H9 (cell line): ENCODE results near the gene ZNF688. TPM values are rescaled to one million over a fixed set of nuclear protein-coding genes. Genes with fewer than 3 reads are reported as not detected.

Source experiments
- DNase-seq: peaks from one replicate; pipeline ENCODE4 v3.0.0-alpha.2; 2017
- H2AFZ ChIP-seq: one replicate; pipeline ENCODE4 v1.6.1; 2013; ENCODE audit warnings: mild to moderate bottlenecking, low read length, control low read depth, moderate library complexity
- H2AK5ac ChIP-seq: 2 replicates; pipeline ENCODE4 v1.6.1; 2013; ENCODE audit warnings: low read length, control low read depth, mixed read lengths; ENCODE audit not compliant: insufficient read length
- H2BK120ac ChIP-seq: one replicate; pipeline ENCODE4 v1.6.1; 2013; ENCODE audit warnings: low read depth, mild to moderate bottlenecking, low read length, control low read depth, inconsistent platforms; ENCODE audit not compliant: poor library complexity, severe bottlenecking
- H2BK12ac ChIP-seq: 2 replicates; pipeline ENCODE4 v1.6.1; 2013; ENCODE audit warnings: low read length, control low read depth, mixed read lengths, low read depth; ENCODE audit not compliant: insufficient read length
- H2BK15ac ChIP-seq: 2 replicates; pipeline ENCODE4 v1.6.1; 2013; ENCODE audit warnings: low read depth, low read length, control low read depth
- H2BK20ac ChIP-seq: one replicate; pipeline ENCODE4 v1.6.1; 2013; ENCODE audit warnings: low read depth, mild to moderate bottlenecking, low read length, control low read depth, inconsistent platforms; ENCODE audit not compliant: poor library complexity, severe bottlenecking
- H2BK5ac ChIP-seq: 2 replicates; pipeline ENCODE4 v1.6.1; 2013; ENCODE audit warnings: low read length, control low read depth, mixed read lengths; ENCODE audit not compliant: insufficient read length
- H3K14ac ChIP-seq: 2 replicates; pipeline ENCODE4 v1.6.1; 2013; ENCODE audit warnings: low read length, control low read depth; ENCODE audit not compliant: insufficient read depth
- H3K18ac ChIP-seq: 2 replicates; pipeline ENCODE4 v1.6.1; 2013; ENCODE audit warnings: low read depth, mild to moderate bottlenecking, mixed read lengths, low read length, control low read depth; ENCODE audit not compliant: insufficient read length
- H3K23ac ChIP-seq: 2 replicates; pipeline ENCODE4 v1.6.1; 2013; ENCODE audit warnings: low read length, control low read depth, mixed read lengths, low read depth; ENCODE audit not compliant: insufficient read length
- H3K23me2 ChIP-seq: 2 replicates; pipeline ENCODE4 v1.6.1; 2013; ENCODE audit warnings: low read depth, mild to moderate bottlenecking, mixed read lengths, low read length, control low read depth; ENCODE audit not compliant: insufficient read length, poor library complexity, severe bottlenecking
- H3K27ac ChIP-seq: 2 replicates; pipeline ENCODE4 v1.5.1; 2013; ENCODE audit warnings: low read length, control low read depth, mixed read lengths, low read depth; ENCODE audit not compliant: insufficient read length
- H3K27me3 ChIP-seq: 2 replicates; pipeline ENCODE4 v1.6.1; 2013; ENCODE audit warnings: low read length, control low read depth, inconsistent platforms; ENCODE audit not compliant: insufficient read depth
- H3K4ac ChIP-seq: 2 replicates; pipeline ENCODE4 v1.6.1; 2013; ENCODE audit warnings: low read depth, mild to moderate bottlenecking, control low read depth, inconsistent platforms, low read length, moderate library complexity
- H3K4me1 ChIP-seq: 2 replicates; pipeline ENCODE4 v1.6.1; 2013; ENCODE audit warnings: low read length, control low read depth, inconsistent platforms; ENCODE audit not compliant: insufficient read depth
- H3K4me2 ChIP-seq: 2 replicates; pipeline ENCODE4 v1.6.1; 2013; ENCODE audit warnings: low read length, control low read depth, mixed read lengths; ENCODE audit not compliant: insufficient read length, insufficient read depth
- H3K56ac ChIP-seq: 2 replicates; pipeline ENCODE4 v1.6.1; 2013; ENCODE audit warnings: low read depth, mild to moderate bottlenecking, mixed read lengths, low read length, control low read depth; ENCODE audit not compliant: insufficient read length
- H3K79me1 ChIP-seq: 2 replicates; pipeline ENCODE4 v1.6.1; 2013; ENCODE audit warnings: low read depth, mild to moderate bottlenecking, moderate library complexity, low read length, control low read depth, inconsistent platforms; ENCODE audit not compliant: insufficient read depth, poor library complexity, severe bottlenecking
- H3K79me2 ChIP-seq: 2 replicates; pipeline ENCODE4 v1.6.1; 2013; ENCODE audit warnings: low read length, control low read depth, inconsistent platforms; ENCODE audit not compliant: insufficient read depth
- H3K9ac ChIP-seq: 2 replicates; pipeline ENCODE4 v1.6.1; 2013; ENCODE audit warnings: low read length, control low read depth, mixed read lengths; ENCODE audit not compliant: insufficient read length; ENCODE audit errors: extremely low read depth
- H3K9me3 ChIP-seq: one replicate; pipeline ENCODE4 v1.6.1; 2013; ENCODE audit warnings: low read depth, low read length, inconsistent platforms; ENCODE audit not compliant: control insufficient read depth
- H3T11ph ChIP-seq: one replicate; pipeline ENCODE4 v1.6.1; 2013; ENCODE audit warnings: mild to moderate bottlenecking, low read length, control low read depth, inconsistent platforms
- H4K20me1 ChIP-seq: one replicate; pipeline ENCODE4 v1.6.1; 2013; ENCODE audit not compliant: control insufficient read depth, insufficient read length, insufficient read depth
- H4K5ac ChIP-seq: 2 replicates; pipeline ENCODE4 v1.6.1; 2013; ENCODE audit warnings: low read depth, mild to moderate bottlenecking, mixed read lengths, low read length, control low read depth; ENCODE audit not compliant: insufficient read length
- H4K8ac ChIP-seq: replicated peaks from 2 replicates; pipeline ENCODE4 v1.6.1; 2013; ENCODE audit warnings: low read length, control low read depth, mixed read lengths, low read depth; ENCODE audit not compliant: insufficient read length
- H4K91ac ChIP-seq: 2 replicates; pipeline ENCODE4 v1.6.1; 2013; ENCODE audit warnings: low read depth, mild to moderate bottlenecking, moderate library complexity, mixed read lengths, low read length, control low read depth; ENCODE audit not compliant: insufficient read length
- H3K27ac Mint-ChIP-seq, 3 experiments: 2 replicates in 2 of 3; 3 replicates in 1 of 3; pipeline ENCODE4 v1.8.0; 2020 to 2021; ENCODE audit warnings: mixed read lengths in 3 of 3, mild to moderate bottlenecking in 1 of 3, moderate library complexity in 1 of 3
- H3K27me3 Mint-ChIP-seq: 2 replicates; pipeline ENCODE4 v1.8.0; 2021; ENCODE audit warnings: low read depth, mild to moderate bottlenecking, moderate library complexity, mixed read lengths
- H3K36me3 Mint-ChIP-seq, 3 experiments: 2 replicates in 2 of 3; 3 replicates in 1 of 3; pipeline ENCODE4 v1.8.0; 2020 to 2021; ENCODE audit warnings: low read depth in 3 of 3, mixed read lengths in 3 of 3; ENCODE audit not compliant: insufficient read depth in 1 of 3
- H3K4me1 Mint-ChIP-seq, 2 experiments: 2 replicates each; pipeline ENCODE4 v1.8.0; 2020; ENCODE audit warnings: mixed read lengths in 2 of 2
- H3K4me3 Mint-ChIP-seq, 2 experiments: 2 replicates in 1 of 2; 3 replicates in 1 of 2; pipeline ENCODE4 v1.8.0; 2020 to 2021; ENCODE audit warnings: mild to moderate bottlenecking in 2 of 2, mixed read lengths in 2 of 2, moderate library complexity in 1 of 2
- H3K9me3 Mint-ChIP-seq, 2 experiments: 2 replicates in 1 of 2; 3 replicates in 1 of 2; pipeline ENCODE4 v1.8.0; 2020; ENCODE audit warnings: mild to moderate bottlenecking in 2 of 2, mixed read lengths in 2 of 2, moderate library complexity in 1 of 2
- CTCF ChIP-seq: fragments of 200-600 bp; sonication (generic); conservative IDR thresholded peaks from 3 replicates; pipeline ENCODE4 v1.8.0; 2021; ENCODE audit warnings: antibody characterized with exemption, mild to moderate bottlenecking
- WGBS: extraction: QIAGEN DNeasy Blood & Tissue Kit; methylation state at CpG from one replicate; pipeline ENCODE4 v1.1.7; 2013; ENCODE audit warnings: missing lambda C conversion rate, low lambda C conversion rate, mixed read lengths; ENCODE audit not compliant: insufficient read length; ENCODE audit errors: extremely low coverage; 5-methylcytosine and 5-hydroxymethylcytosine counted together
- total RNA-seq: library from RNA; stranded (reverse); gene quantifications from 2 replicates; pipeline ENCODE4 v1.2.1, GENCODE V29; 2021

The ZNF688 gene
- total RNA-seq, 1 experiment from 2014 or later, result 4.5 TPM

- Histone ChIP-seq H3K79me1 (no peaks in the 10 kb centered on the region), H3K23me2 (peaks cover 5% of the 10 kb centered on the region), H3K27ac (peak within 1 kb of the TSS; percentile 11), H2AK5ac (no peak within 1 kb of the TSS), H3K4me1 (no peaks in the 10 kb centered on the region), H4K5ac (peak within 1 kb of the TSS; percentile 5), H3K9ac (peak within 1 kb of the TSS; percentile 92), H2BK12ac (no peak within 1 kb of the TSS), H2BK5ac (no peak within 1 kb of the TSS), H3K27me3 (no peaks in the 10 kb centered on the region), H4K20me1 (no peaks in the 10 kb centered on the region), H3K56ac (no peak within 1 kb of the TSS), H3K79me2 (peaks cover 2% of the 10 kb centered on the region; the same call in 1 of the 2 replicates), H3K9me3 (no peaks in the 10 kb centered on the region), H3T11ph (no peak within 1 kb of the TSS), H3K4ac (0 out of 2 replicates have a peak within 1 kb of the TSS, but pooled peaks have one; percentile 20), H3K4me2 (peak within 1 kb of the TSS; percentile 72), H3K18ac (peak within 1 kb of the TSS; percentile 83), H2BK120ac (no peak within 1 kb of the TSS), H4K8ac (no peak within 1 kb of the TSS), H2BK15ac (no peak within 1 kb of the TSS), H4K91ac (peak within 1 kb of the TSS; percentile 70), H2BK20ac (no peak within 1 kb of the TSS), H2AFZ (peak within 1 kb of the TSS; percentile 60), H3K14ac (peak within 1 kb of the TSS; percentile 91), H3K23ac (no peak within 1 kb of the TSS)
- H3K36me3 Mint-ChIP-seq, result peaks cover 8 to 27% (median 25%) of the 10 kb centered on the region in 3 experiments; a peak in 6 of 7 replicates
- H3K9me3 Mint-ChIP-seq, result no peaks in the 10 kb centered on the region
- peak within 1 kb of the TSS; percentile 95 to 99 (median 97) for H3K27ac Mint-ChIP-seq
- DNase-seq, result peak; percentile 98
- no peak for TF ChIP-seq CTCF
- no CpG with 5 or more reads among the region's 63 CpGs for WGBS
- H3K4me3 Mint-ChIP-seq, result peak within 1 kb of the TSS; percentile 85 to 91
- H3K27me3 Mint-ChIP-seq, result no peaks in the 10 kb centered on the region; the same call in 1 of the 2 replicates
- peaks cover 3 to 11% of the 10 kb centered on the region in 2 experiments for H3K4me1 Mint-ChIP-seq
These were observed 38.7 kb upstream of the ZNF688 start, which contains the start of gene ZNF689 for GRCh38 chr16:30609926-30610839. TSS of gene ZNF689 (minus strand) at chr16:30610389. CDS start at chr16:30610041, 348 bp downstream.
